Activated naive CD8-positive, alpha-beta T cell treated with anti-CD3 and anti-CD28 coated beads for 36 hours (primary cell): ENCODE results near the gene SLC25A45. TPM values are rescaled to one million over a fixed set of nuclear protein-coding genes. Genes with fewer than 3 reads are reported as not detected.

Experiments used
- DNase-seq: peaks from one replicate; pipeline ENCODE4 v3.0.0; 2021
- H3K27ac Mint-ChIP-seq: one replicate; pipeline ENCODE4 v1.8.0; 2022; ENCODE audit warnings: mild to moderate bottlenecking, moderate library complexity, mixed read lengths
- H3K27me3 Mint-ChIP-seq: one replicate; pipeline ENCODE4 v1.8.0; 2022; ENCODE audit warnings: mild to moderate bottlenecking, mixed read lengths
- H3K36me3 Mint-ChIP-seq: one replicate; pipeline ENCODE4 v1.8.0; 2021; ENCODE audit warnings: mild to moderate bottlenecking, mixed read lengths
- H3K4me1 Mint-ChIP-seq: one replicate; pipeline ENCODE4 v1.8.0; 2021; ENCODE audit warnings: mixed read lengths
- H3K4me3 Mint-ChIP-seq: one replicate; pipeline ENCODE4 v1.8.0; 2022; ENCODE audit warnings: mild to moderate bottlenecking, moderate library complexity, mixed read lengths
- H3K9me3 Mint-ChIP-seq: one replicate; pipeline ENCODE4 v1.8.0; 2022; ENCODE audit warnings: mixed read lengths
- total RNA-seq, 2 experiments: library from RNA; stranded (reverse); gene quantifications; one replicate each; pipeline ENCODE4 v1.2.3, GENCODE V29; 2021

SLC25A45 gene
- total RNA-seq, 2 experiments from 2014 or later = 15.4 to 15.7 TPM

DNA sequence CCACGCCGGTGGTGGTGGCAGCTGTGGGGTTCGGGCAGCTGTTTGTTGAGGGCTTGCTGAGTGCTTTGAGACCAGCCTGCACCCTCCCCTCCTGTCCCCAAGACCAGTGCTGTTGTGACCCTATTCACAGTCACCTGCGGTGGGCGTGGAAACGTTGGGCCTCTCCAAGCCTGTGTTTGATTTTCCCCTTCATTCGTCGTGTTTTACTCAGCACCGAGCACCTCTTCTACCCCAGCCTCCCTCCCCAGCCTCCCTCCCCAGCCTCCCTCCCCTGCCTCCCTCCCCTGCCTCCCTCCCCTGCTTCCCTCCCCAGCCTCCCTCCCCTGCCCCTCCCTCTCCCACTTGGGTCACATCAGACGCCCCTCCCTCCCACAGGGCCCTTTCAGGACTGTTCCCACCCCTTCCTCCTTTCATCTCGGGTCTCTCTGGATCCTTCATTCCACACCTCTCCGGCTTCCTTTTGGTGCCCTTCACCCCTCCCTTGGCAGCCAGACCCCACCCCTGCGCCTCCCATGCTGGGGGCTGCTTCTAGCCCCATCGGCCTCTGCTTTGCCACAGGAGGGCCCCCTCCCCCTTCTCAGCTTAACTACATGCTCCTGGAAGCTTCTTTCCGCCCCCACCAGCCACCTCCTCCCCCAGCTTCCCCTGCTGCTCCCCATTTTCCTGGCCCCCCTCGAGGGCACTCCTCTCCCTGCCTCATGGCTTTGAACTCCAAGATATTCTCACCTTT, 18.8 kb upstream of the SLC25A45 start:
- H3K36me3 Mint-ChIP-seq = peaks cover 11% of the 10 kb centered on the region

DNA sequence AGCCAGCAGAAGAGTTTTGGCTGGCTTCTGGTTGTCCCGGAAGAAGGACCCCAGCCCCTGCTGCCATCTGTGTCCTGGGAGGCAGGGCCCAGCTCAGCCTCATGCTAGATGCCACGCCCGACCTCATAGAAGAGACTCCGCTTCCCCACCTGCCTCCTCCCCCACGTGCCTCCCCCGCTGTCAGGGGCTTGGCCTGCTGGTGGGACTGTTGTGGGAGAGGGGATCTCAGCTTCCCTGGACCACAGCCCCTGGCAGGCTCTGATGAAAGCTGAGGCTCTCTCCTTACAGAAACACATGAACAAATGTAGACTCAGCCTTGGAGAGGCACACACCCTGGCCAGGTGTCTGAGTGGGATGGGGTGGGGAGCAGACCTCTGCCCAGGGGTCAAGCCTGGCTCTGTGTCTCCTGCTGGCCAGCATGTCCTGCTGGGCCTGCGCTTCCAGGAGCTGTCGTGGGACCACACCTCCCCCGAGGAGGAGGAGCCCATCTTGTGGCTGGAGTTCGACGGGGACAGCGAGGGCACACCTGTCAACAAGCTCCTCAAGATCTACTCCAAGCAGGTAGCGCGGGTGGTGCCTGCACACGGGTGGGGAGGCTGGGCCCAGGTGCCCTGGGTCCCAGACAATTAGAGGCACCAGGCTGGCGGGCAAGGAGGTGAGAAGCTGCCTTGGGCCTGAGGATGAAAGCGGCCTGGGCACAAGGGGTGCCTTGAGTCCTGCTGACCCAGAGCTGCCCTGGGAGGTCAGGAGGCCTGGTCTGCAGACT, 18.0 kb upstream of the SLC25A45 start:
- Mint-ChIP-seq H3K4me3 (no peak overlapping the region), H3K27ac (no peak overlapping the region), H3K36me3 (peaks cover 11% of the 10 kb centered on the region), H3K4me1 (peaks cover 8% of the 10 kb centered on the region), H3K9me3 (no peaks in the 10 kb centered on the region), H3K27me3 (no peaks in the 10 kb centered on the region)
- no peak for DNase-seq

More for the DNA sequence above, 18.8 kb upstream of the SLC25A45 start:
- H3K4me3 Mint-ChIP-seq = no peak overlapping the region
- no peaks in the 10 kb centered on the region for H3K9me3 Mint-ChIP-seq
- H3K27me3 Mint-ChIP-seq = no peaks in the 10 kb centered on the region
- H3K27ac Mint-ChIP-seq = no peak overlapping the region
- H3K4me1 Mint-ChIP-seq = peaks cover 8% of the 10 kb centered on the region
- DNase-seq = no peak

DNA sequence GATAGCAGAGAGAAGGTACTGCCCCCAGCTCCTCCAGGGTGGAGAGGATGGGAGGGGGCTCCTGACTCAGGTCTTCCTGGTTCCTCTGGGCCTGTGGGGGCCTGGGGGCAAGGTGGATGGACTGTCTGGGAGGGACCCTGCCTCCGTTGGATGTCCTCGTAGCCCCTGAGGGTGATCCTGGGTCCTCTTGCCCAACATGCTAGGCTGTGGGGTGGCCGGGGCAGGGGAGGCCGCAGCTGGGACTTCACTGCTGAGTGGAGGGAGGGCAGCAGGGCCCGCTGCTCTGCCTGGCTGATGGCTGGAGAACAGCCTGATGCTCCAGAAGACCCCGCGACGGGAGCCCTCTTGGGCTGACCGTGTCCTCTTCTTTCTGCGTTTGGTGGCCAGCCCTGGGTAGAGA, 17.4 kb upstream of the SLC25A45 start:
- peaks cover 8% of the 10 kb centered on the region for H3K4me1 Mint-ChIP-seq
- H3K36me3 Mint-ChIP-seq = peaks cover 11% of the 10 kb centered on the region
- no peaks in the 10 kb centered on the region for H3K27me3 Mint-ChIP-seq
- H3K4me3 Mint-ChIP-seq = no peak overlapping the region
- no peak for DNase-seq
- H3K9me3 Mint-ChIP-seq = no peaks in the 10 kb centered on the region
- no peak overlapping the region for H3K27ac Mint-ChIP-seq

DNA sequence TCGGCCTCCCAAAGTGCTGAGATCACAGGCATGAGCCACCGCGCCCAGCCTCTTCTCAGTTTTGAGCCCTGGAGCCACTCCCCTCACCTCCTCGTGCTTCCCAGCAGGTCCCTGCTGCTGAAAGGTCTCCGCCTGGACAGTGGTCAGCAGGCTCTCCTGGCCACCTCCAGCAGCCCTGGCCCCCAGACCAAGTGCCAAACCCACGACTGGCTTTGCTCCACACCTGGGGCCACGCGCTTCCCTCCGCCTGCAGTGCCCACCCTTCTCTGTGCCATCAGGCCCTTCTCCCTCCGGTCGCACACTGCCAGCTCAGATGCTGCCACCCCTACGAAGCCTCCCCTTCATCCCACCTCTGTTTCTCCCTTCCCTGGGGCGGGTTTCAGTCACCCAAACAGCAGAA, 16.8 kb upstream of the SLC25A45 start:
- Mint-ChIP-seq H3K4me3 (no peak overlapping the region), H3K27ac (no peak overlapping the region), H3K4me1 (peaks cover 8% of the 10 kb centered on the region), H3K36me3 (peaks cover 8% of the 10 kb centered on the region), H3K27me3 (no peaks in the 10 kb centered on the region), H3K9me3 (no peaks in the 10 kb centered on the region)
- no peak for DNase-seq

DNA sequence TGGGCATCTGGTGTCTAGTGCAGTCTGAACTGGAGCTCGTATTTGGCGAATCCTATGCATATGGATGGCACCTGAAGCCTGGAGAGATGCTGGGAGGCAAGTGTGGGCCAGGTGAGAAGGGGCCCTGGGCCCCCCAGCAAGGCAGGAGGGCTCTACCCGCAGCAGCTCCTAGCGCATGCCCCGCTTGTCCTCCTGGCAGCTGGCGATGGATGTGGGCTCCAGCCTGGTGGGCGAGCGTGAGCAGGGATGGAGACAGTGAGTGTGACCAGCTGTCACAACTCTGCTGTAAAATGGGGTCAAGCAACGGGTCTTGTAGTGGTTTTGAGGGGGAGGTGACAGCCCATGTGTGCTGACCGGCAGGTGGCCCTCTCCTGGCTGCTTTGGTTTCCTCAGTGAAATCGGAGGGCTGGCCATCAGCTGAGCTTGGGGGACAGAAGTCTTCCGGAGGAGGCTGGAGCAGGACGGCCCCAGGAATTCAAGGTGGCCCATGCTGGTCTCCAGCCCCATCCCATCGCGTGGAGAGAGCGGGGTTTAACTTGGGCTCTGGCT, 16.0 kb upstream of the SLC25A45 start:
- no peak overlapping the region for H3K4me3 Mint-ChIP-seq
- peaks cover 6% of the 10 kb centered on the region for H3K4me1 Mint-ChIP-seq
- DNase-seq = no peak
- H3K9me3 Mint-ChIP-seq = no peaks in the 10 kb centered on the region
- no peak overlapping the region for H3K27ac Mint-ChIP-seq
- H3K27me3 Mint-ChIP-seq = no peaks in the 10 kb centered on the region
- peaks cover 8% of the 10 kb centered on the region for H3K36me3 Mint-ChIP-seq

DNA sequence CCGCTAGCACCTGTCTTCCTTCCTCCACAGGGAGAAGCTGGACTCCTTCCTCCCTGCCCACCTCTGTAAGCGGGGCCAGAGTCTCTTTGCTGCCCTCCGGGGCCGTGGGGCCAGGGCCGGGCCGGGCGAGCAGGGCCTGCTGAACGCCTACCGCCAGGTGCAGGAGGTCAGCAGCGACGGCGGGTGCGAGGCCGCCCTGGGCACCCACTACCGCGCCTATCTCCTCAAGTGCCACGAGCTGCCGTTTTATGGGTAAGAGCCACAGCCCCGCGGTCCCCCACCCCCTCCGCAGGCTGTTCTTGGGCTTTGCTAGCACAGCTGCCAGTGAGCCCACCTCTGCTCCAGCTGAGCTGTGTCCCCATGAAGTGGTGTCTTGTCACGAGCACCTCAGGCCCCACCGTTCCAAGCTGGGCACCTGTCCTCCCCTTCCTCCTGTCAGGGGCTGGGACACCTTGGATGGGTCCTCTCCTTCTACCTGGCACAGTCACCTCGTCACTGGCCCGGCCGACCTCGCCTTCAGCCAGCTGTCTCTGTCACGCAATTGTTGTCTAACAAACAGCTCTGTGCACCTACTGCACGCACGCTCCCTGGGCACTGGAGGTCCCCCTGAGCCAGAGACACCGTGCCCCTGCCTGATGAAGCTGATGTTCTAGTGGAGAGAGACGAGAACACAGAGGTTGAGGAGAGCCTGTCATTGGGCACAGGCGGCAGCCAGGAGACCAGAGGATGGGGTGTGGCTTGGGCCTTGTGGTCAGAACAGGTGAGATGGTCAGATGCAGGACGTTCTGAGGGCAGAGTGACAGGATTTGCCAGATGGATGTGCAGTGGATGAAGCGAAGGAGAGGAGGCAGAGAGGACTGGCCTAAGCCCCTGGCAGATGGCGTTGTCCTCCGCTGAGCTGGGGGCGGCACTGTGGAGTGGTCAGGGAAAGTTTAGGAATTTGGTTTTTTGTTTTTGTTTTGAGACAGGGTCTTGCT, 14.6 kb upstream of the SLC25A45 start:
- H3K36me3 Mint-ChIP-seq = peaks cover 5% of the 10 kb centered on the region
- no peak overlapping the region for H3K27ac Mint-ChIP-seq
- no peaks in the 10 kb centered on the region for H3K9me3 Mint-ChIP-seq
- peaks cover under 1% of the 10 kb centered on the region for H3K4me1 Mint-ChIP-seq
- H3K27me3 Mint-ChIP-seq = no peaks in the 10 kb centered on the region
- no peak overlapping the region for H3K4me3 Mint-ChIP-seq
- no peak for DNase-seq

DNA sequence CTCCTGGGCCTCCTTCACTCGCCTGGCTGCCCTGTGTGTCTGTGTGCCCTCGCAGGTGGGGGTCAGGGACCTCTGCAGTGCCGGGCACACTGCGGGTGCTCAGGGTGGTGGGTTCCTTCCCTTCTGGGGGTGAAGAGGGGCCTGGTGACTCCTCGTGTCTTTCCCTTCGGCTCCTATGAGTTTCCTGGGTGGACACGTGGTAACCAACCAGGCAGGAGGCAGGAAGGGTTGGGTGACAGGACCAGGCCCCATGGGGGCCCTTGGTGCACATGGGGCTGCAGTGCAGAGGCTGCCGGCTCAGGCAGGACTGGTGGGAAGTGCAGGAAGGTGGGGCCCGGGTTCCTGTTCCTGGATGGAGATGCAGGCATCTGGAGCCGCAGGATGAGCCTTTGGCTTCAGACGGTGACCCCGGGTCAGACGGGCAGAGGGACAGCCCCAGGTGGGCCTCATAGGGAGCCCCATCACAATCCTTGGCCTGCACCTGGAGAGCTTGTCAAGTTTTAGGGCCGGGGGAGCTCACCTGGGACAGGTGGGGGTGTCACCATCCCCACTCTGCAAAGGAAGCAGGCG, 13.6 kb upstream of the SLC25A45 start:
- no peak overlapping the region for H3K27ac Mint-ChIP-seq
- no peak for DNase-seq
- no peaks in the 10 kb centered on the region for H3K9me3 Mint-ChIP-seq
- H3K27me3 Mint-ChIP-seq = no peaks in the 10 kb centered on the region
- H3K4me3 Mint-ChIP-seq = no peak overlapping the region
- peaks cover 5% of the 10 kb centered on the region for H3K36me3 Mint-ChIP-seq
- peaks cover 6% of the 10 kb centered on the region for H3K4me1 Mint-ChIP-seq

DNA sequence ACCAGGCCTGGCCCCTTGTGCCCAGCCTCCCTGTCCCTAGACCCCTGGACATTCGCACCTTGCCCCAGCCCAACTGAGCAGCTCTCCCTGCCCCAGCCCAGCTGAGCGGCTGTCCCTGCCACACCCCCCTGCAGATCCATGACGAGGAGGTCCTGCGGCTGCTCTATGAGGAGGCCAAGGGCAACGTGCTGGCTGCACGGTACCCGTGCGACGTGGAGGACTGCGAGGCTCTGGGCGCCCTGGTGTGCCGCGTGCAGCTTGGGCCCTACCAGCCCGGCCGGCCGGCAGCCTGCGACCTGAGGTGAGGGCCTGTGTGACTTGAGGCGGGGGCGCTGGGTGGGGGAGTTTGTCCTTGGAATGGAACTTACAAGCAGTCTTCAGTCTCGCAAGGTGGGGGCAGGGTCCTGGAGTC, 11.7 kb upstream of the SLC25A45 start:
- H3K27ac Mint-ChIP-seq = no peak overlapping the region
- no peaks in the 10 kb centered on the region for H3K27me3 Mint-ChIP-seq
- no peak for DNase-seq
- H3K9me3 Mint-ChIP-seq = no peaks in the 10 kb centered on the region
- peaks cover 4% of the 10 kb centered on the region for H3K36me3 Mint-ChIP-seq
- H3K4me1 Mint-ChIP-seq = peaks cover 19% of the 10 kb centered on the region
- H3K4me3 Mint-ChIP-seq = no peak overlapping the region

DNA sequence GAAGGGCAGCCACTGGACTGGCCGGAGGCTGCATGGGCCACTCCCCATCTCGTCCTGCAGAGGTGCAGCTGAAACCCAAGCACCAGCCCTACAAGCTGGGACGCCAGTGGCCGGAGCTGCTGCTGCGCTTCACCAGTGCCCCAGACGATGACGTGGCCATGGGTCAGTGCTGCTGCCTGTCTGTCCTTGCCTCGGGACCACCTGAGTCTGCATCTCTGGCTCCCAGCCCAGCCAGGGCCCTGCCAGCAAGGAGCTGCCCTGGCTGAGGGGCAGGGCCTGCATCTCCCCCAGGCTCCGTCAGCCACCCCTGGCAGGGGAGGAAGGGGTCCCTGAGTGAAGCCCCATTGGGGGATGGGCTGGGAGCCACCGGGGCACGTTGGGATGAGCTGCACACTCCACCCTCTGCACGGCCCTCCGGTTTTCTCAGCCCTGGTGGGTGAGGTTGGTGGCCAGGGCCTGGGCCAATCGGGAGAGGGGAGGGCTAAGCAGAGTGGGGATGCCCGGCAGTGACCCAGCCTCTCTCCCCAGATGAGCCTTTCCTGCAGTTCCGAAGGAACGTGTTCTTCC, 11.2 kb upstream of the SLC25A45 start:
- no peak for DNase-seq
- peaks cover 25% of the 10 kb centered on the region for H3K4me1 Mint-ChIP-seq
- no peaks in the 10 kb centered on the region for H3K9me3 Mint-ChIP-seq
- peaks cover 4% of the 10 kb centered on the region for H3K36me3 Mint-ChIP-seq
- H3K27me3 Mint-ChIP-seq = no peaks in the 10 kb centered on the region
- no peak overlapping the region for H3K4me3 Mint-ChIP-seq
- no peak overlapping the region for H3K27ac Mint-ChIP-seq

DNA sequence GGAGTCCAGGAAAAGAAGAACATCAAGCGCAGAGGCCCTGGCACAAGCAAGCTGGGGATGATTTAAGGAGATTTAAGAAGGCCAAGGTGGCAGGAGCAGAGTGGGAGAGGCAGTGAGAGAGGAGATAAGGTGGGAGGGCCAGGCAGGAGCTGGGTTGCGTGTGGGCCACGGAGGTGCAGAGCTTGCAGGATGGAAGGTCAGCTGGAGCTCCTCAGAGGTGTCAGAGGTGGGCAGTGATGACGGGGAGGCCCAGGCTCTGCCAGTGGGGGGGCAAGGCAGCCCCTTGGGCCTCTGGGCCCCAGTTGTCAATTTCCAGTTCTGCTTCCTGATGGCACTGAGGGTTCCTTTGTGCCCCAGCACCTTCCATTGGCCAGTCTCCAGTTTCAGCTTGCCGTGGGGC, 10.5 kb upstream of the SLC25A45 start:
- DNase-seq = no peak
- Mint-ChIP-seq H3K9me3 (no peaks in the 10 kb centered on the region), H3K4me3 (no peak overlapping the region), H3K4me1 (peaks cover 30% of the 10 kb centered on the region), H3K27ac (no peak overlapping the region), H3K27me3 (no peaks in the 10 kb centered on the region), H3K36me3 (peaks cover 8% of the 10 kb centered on the region)

DNA sequence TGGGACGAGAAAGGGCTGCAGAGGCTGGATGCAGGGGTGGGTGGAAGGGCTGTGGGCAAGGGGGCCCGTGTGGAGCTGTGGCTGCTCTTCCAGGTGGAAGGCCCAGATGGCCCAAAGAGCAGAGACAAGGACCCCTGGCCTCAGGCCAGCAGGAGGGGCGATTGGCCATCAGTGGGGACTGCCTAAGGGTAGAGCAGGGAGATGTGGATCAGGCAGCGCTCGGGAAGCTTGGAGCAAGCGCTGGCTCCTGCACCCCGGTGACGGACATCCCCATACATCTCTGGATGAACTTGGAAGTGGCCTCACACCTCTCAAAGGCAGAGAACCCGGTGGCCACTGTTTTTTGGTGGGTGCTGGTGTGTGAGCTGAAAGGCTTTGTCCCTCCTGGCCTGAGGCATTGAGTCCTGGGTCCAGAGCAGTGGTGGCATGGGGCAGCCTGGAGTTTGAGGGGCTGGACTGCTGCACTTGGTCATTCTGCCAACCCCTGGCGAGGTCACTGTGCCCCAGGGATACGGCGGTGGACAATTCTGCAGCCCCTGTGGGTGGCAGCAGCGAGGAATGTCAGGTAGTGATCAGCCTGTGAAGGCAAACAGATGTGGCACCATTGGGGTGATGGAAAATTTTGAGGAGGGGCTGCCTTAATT, 9.9 kb upstream of the SLC25A45 start:
- Mint-ChIP-seq H3K27ac (no peak overlapping the region), H3K27me3 (no peaks in the 10 kb centered on the region), H3K4me1 (peaks cover 32% of the 10 kb centered on the region), H3K36me3 (peaks cover 8% of the 10 kb centered on the region), H3K4me3 (no peak overlapping the region), H3K9me3 (no peaks in the 10 kb centered on the region)
- no peak for DNase-seq

DNA sequence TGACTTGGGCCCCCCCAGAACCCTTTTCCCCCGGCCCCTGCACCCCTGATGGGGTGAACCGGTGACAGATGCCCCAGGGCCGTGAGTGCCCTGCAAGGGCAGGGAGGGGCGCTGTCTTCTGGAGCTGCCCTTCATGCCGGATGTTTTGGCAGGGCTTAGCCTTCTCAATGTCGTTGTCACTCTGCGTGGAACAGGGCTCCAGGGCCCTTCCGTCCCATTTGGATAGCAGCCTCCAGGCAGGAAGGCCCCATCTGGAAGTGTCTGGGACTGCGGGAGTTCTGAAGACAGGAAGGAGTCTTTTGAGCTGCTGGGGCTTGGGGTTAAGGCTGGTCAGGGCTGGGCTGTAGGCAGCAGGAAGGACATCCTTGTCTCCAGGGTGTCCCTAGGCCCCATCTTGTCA, 8.6 kb upstream of the SLC25A45 start:
- H3K9me3 Mint-ChIP-seq = no peaks in the 10 kb centered on the region
- no peak overlapping the region for H3K4me3 Mint-ChIP-seq
- peaks cover 6% of the 10 kb centered on the region for H3K36me3 Mint-ChIP-seq
- no peak for DNase-seq
- H3K27ac Mint-ChIP-seq = no peak overlapping the region
- peaks cover 35% of the 10 kb centered on the region for H3K4me1 Mint-ChIP-seq
- H3K27me3 Mint-ChIP-seq = no peaks in the 10 kb centered on the region

DNA sequence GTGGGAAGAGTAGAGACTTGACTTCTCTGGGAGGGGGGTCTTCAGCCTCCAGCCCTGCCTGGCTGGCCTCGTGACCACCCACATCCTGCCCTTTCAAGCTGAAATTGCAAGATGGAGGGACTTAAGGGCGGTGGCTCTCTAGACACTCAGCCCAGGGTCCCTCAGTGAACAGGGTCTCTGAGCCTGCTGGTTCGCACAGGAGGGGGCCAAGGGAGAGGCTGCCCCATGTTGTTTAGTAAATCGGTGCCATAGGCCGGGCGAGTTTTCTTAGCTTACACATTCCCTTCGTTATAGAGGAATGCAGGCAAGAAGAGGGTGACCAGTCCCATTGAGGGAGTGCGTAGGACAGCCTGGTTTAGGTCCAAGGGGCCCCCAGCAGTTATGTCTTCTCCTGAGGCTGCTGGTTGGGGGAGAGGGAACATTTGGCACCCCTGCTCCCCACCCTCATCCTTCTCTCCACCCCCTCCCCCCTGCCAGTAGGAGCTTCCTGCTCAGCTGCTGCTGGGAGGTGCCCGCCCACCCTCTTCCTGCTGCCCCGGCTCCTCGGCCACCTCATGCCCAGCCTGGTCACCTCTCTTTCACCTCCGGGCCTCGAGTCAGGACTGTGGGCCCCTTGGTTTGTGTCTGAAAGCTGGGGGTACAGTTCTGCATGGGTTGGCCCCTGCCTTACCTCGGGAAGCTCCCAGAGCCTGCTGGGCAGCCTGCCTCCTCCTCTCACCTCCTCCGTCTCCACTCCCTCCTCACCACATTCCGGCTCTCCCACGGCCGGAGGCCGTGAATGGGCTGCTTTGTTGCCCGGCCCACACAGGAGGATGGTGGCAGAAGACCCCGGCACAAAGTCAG, 7.9 kb upstream of the SLC25A45 start:
- Mint-ChIP-seq H3K4me1 (peaks cover 42% of the 10 kb centered on the region), H3K4me3 (peak overlapping the region; percentile 22)

More for the DNA sequence above, 7.9 kb upstream of the SLC25A45 start:
- Mint-ChIP-seq H3K27ac (peak overlapping the region; percentile 34), H3K36me3 (peaks cover 6% of the 10 kb centered on the region), H3K9me3 (no peaks in the 10 kb centered on the region), H3K27me3 (no peaks in the 10 kb centered on the region)
- DNase-seq = no peak
